RKO (cell line): ENCODE data around the gene C4orf54.

Source experiments
- DNase-seq: peaks from one replicate; pipeline ENCODE4 v3.0.0-alpha.2; 2016; ENCODE audit warnings: low spot score

C4orf54 gene

DNA sequence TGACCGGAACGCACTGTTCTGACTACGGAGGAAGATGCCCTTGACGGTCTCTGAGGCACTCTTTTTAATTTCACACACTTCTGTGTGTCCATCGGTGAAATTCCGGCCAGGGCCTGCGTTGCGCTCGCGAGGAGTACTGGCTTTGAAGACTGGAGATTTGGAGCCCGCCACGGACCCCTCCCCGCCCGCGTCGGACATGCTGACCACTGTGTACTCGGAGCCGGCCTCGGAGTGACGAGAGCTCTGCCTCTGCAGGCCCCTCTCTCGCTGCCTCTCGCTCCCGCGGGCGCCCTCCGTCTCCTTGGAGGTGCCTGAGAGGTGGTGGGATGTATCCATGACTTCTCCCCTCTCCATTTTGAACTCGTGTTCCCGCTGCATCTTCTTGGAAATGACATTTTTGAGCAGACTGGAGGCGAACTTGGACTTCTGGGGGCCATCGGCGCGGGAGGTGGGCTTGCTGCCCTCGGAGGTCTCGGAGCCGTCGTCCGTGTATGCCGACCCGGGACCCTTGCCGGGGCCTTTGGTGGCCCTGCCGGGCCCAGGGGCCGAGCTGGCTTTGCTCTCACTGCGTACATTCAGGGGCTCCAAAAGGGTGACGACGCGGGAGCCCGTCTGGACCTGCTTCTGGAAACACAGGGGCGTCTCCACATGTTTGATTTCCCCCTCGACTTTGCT, 5.7 kb downstream of the C4orf54 start:
- DNase-seq = no peak

DNA sequence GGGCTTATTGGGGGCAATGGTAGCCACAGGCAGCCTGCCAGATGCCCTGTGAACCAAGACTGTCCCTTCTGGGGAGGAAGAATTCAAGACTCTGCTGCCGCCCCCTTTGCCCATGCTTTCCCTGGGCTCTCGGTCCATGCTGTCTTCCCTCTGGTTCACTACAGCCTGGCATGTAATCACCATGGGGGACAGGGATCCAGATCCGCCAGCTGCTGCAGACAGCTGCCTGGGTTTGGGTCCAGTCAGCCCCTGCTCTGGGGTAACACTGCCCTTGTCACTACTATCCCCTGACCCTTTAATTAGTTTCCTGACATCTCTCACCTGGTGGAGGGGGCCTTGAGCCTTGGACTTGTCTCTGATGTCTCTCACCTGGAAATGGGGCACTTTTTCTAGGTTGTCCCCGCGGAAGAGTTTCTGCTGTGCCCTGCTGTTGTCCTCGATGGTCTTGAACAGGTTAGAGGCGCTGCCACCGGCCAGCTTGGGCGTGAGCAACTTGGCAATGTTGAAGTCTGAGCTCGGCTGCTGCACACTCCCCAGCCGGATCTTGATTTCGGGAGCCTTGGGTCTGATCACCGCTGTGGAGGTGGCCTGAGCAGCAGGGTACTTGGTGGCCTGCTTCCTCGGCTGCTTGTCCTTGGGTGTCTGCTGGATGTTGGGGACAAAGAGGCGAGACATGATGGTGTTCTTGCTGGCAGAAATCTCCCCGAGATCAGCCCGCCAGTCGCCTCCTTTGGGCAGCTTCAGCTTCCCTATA, 6.4 kb downstream of the C4orf54 start:
- DNase-seq = no peak

DNA sequence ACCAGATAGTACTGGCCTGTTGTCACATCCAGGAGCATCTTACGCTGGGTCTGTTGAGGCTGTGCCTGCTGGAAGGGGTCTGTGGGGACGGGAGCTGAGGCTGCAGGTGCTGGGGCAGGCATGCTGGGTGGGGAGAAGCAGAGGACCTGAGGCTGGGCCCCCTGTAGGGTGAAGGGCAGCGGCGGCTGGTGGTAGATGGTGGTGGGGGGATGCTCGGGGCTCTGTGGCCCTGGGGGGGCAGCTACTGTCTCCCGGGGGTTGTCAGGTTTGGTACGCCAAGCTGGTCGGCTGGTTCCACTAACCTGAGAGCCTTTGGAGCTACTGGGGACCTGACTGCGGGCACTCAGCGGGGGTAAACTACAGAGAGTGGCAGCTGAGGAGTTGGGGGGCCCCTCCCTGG, 7.8 kb downstream of the C4orf54 start:
- DNase-seq = no peak

DNA sequence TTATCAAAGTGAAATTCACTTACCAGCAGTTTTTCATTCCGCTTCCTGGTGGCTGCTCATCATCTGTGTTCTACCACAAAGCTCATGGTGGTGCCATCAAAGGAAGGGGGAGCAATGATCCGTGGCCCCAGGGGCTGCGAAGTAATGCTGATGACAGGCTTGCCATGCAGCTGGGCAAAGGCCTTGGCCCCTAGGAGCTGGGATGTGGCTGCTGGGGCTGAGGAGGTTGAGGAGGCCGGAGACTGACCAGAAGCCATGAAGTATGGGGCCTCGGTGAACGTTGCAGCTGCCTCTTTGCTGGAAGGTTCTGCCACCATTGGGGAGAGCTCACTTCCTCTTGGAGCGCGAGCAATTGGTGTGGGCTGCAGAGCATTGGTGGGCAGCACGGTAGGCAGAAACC, 8.4 kb downstream of the C4orf54 start:
- no peak for DNase-seq

DNA sequence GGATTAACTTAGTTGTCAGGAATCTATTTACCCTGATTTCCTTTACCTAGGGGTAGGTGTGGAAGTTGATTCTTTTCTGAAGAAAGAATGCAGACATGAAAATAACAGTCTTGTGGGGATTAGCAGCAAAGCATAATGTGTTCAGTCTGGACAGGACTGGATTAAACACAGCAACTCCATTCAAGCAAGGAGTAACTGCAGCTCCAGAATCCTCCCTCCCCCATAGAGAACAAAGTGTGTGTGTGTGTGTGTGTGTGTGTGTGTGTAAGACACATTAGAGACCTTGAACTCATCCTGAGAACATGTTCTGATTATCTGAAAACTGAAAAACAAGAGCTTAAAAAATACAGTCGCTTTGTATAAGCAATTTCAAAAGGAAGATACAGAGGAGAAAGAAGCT, 9.3 kb downstream of the C4orf54 start:
- no peak for DNase-seq

GRCh38 chr4:99647071-99647470, 10.6 kb downstream of the C4orf54 start:
- no peak for DNase-seq

DNA sequence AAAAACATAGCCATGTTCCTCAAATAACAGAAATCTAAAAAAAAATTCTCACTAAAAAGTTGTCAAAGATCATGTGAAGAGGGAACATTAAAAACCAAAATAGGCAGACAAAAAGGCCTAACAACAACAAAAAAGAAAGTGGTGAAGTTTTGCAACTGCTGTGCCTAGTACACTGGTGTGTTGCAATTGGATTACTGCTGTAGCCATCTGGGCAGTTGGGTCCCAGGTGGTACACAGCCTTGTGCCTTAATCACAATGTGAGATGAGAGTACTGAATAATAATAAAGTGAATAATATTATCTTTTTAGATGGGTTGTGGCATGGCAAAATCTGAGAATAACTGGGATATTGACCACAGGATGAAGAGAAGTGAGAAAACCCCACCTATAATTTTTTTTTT, 12.0 kb downstream of the C4orf54 start:
- DNase-seq = no peak

GRCh38 chr4:99645036-99645435, 12.6 kb downstream of the C4orf54 start:
- DNase-seq = no peak

DNA sequence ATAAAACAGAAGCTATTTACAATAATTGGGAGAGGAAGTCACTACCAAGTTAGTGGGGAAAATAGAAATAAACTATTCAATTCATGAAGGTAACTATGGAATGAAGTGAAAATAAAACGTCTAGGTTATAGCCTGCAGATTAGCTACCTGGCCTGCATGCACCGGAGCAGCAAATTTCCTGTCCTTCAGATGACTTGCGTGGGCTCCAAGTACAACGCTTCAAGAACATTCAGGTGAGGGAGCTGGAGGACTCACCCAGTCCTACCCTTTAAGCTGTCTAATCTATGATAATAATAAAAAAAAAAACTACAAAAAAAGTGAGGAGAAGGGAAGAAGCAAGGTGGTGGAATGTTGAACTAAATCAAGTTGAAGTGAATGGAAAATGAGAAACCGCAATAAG, 13.2 kb downstream of the C4orf54 start:
- DNase-seq = no peak

GRCh38 chr4:99642725-99643489, 14.7 kb downstream of the C4orf54 start:
- no peak for DNase-seq

- no peak for DNase-seq
Observed at GRCh38 chr4:99640676-99641075, 17.0 kb downstream of the C4orf54 start.

GRCh38 chr4:99637174-99637573, 20.5 kb downstream of the C4orf54 start:
- DNase-seq = no peak

DNA sequence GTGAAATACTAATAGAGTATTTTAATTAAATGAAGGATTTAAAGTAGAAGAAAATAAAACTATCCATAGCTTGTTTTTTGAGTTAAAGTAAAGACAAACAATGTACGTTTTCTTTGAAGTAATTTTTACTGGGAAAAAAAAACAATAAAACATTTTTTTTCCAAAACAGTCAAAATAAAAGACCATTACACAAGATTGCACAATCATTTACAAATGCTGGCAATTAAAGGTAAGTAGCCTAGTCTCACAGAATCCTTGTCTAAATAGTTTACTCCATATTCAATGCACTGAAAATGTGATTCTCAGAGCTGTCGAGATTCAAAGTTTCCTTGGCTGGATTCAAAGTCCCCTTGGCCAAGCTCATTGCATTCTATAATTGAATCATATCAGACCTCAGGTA, 21.2 kb downstream of the C4orf54 start:
- no peak for DNase-seq

GRCh38 chr4:99635601-99636000, 22.0 kb downstream of the C4orf54 start:
- DNase-seq = peak; percentile 43

DNA sequence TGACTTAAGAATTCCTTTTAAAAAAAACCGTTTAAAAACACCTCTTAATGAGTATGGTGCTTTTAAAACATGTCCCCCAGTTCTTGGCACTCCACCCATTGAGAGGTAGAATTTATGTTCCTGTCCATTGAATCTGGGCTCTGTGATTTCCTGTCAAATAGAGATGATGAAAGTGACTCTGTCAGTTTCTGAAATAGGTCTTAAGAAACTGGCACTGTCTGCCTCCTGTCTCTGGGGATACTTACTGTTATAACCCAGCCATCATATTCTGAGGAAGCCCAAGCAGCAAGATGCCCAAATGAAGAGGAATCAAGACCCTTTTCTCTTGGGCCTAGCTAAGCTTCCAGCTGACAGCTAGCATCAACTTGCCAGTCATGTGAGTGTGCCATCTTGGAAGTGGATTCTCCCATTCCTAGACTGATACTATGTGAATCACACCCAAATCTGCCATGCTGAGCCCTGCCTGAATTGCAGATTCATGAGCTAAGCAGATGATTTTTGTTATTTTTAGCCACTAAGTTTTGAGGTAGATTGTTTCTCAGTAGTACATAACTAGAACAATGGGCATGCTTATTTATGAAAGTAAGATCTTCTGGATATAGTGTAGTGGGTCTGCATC, 22.8 kb downstream of the C4orf54 start:
- DNase-seq = no peak

DNA sequence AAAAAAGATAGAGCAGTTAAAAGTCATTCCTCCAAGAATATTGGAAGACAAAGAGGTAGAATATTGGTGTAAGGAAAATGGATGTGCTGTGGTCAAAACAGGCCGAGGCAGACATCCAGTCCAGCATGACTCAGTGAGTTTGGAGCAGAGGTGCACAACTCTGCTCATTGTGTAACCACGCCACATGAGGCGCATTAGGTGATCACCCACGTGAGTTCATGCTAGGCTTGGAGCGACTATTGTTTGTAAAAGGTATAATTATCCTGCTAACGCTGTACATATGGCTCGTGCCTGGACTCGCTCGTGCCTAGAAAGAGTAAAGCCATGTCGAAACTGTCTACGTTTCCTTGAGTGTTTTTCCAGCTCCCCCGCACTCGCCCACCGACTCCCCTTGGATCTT, 23.9 kb downstream of the C4orf54 start:
- no peak for DNase-seq

DNA sequence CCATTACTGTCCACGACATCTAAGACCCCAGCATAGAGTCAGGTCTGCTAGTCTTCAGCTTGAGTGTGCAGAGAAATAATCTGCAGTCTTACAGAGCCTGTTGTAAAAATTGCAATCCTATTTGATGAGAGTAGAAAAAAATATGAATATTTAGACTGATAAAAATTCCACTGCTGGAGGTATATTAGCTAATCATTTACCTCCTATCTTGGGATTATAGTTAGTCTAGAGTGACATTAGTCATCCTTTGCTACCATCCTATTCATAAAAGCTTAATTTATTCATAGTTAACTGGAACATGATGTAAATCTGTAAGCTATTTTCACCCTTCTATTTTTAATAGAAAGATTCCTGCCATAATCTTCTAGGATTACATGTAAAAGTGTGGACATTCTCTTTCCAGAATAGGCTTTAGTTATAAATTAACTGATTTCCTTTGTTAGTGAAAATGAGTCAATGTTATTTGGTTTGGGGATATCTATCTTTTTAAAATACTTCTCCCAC, 26.7 kb downstream of the C4orf54 start:
- no peak for DNase-seq

GRCh38 chr4:99629962-99630554, 27.6 kb downstream of the C4orf54 start:
- DNase-seq = no peak

- DNase-seq = no peak
Observed at GRCh38 chr4:99628040-99628439, 29.6 kb downstream of the C4orf54 start.

DNA sequence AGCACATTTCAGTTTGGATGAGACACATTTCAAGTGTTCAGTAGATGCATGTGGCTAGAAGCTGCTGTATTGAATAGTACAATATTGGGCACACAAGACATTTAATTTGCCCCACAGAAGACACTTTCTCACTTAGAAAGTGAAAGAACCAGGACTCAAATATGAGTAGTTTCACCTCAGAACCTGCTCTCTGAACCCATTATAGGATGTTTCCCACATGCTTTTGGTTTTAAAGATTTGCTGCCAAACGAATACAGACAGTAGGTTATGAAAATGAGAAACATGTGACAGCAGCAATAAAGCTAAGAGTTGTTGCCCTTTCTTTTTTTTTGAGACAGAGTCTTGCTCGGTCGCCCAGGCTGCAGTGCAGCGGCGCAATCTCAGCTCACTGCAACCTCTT, 32.3 kb downstream of the C4orf54 start:
- no peak for DNase-seq

GRCh38 chr4:99624141-99624719, 33.4 kb downstream of the C4orf54 start:
- DNase-seq = no peak

DNA sequence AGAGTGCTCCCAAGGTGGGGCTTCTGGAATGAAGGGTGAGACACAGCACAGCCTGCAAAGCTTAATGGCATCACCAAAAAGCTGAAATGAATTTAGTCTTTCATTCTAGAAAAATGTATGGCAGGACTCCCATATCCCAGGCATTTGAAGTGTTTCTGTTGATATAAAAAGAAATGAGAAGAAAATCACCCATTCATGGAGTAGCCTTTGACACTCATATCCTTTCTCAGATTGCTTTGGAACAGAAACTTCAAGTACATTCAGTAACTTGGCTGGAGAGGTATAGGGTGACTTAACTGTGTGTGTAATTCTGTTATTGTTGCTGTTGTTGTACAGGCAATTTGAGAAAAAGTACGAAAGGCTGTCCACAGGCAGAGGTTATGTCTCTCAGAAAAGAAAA, 35.3 kb downstream of the C4orf54 start:
- DNase-seq = no peak
